G401.6 (cell line): Measurements from ENCODE around the gene ATXN7L2.
"Not testable (repeated sequence)": the region's sequence is repeated elsewhere in the genome, so short reads cannot be mapped to it uniquely, and the experiment has no call there.

ENCODE experiments used
- FAIRE-seq: peaks from 2 replicates; lab custom pipeline; 2012; peaks lifted over from hg19 to GRCh38; lab: Jason Lieb, UNC

The ATXN7L2 gene

GRCh38 chr1:109483672-109484518, at the start of gene ATXN7L2:
Gene ATXN7L2 (plus strand): TSS chr1:109483905. CDS start chr1:109483954, 49 bp downstream.
- no peak for FAIRE-seq

- no peak for FAIRE-seq
Observed at GRCh38 chr1:109434484-109434883, 49.2 kb upstream of the ATXN7L2 start.

GRCh38 chr1:109438798-109439297, 44.9 kb upstream of the ATXN7L2 start:
- FAIRE-seq, result no peak

GRCh38 chr1:109441069-109441468, 42.6 kb upstream of the ATXN7L2 start:
- FAIRE-seq, result no peak

- no peak for FAIRE-seq
Observed at GRCh38 chr1:109443476-109443875, 40.2 kb upstream of the ATXN7L2 start.

GRCh38 chr1:109444346-109444745, 39.4 kb upstream of the ATXN7L2 start:
- FAIRE-seq, result no peak

- FAIRE-seq, result not testable (repeated sequence)
Observed at GRCh38 chr1:109445949-109446695, 37.6 kb upstream of the ATXN7L2 start.

GRCh38 chr1:109447524-109447923, 36.2 kb upstream of the ATXN7L2 start:
- no peak for FAIRE-seq

GRCh38 chr1:109454497-109455133, 29.1 kb upstream of the ATXN7L2 start:
- no peak for FAIRE-seq

GRCh38 chr1:109457819-109458218, 25.9 kb upstream of the ATXN7L2 start:
- FAIRE-seq, result no peak

GRCh38 chr1:109466125-109466451, 17.6 kb upstream of the ATXN7L2 start:
- no peak for FAIRE-seq

GRCh38 chr1:109466452-109467300, 17.0 kb upstream of the ATXN7L2 start, which contains the start of gene SYPL2:
Gene SYPL2 (plus strand): TSS chr1:109466546. CDS start chr1:109466844, 298 bp downstream.
- FAIRE-seq, result no peak

- FAIRE-seq, result no peak
Observed at GRCh38 chr1:109467301-109467777, 16.4 kb upstream of the ATXN7L2 start.

GRCh38 chr1:109468061-109468460, 15.6 kb upstream of the ATXN7L2 start:
- FAIRE-seq, result no peak

GRCh38 chr1:109468903-109469302, 14.8 kb upstream of the ATXN7L2 start:
- no peak for FAIRE-seq

- no peak for FAIRE-seq
Observed at GRCh38 chr1:109470245-109470644, 13.5 kb upstream of the ATXN7L2 start.

GRCh38 chr1:109472779-109473178, 10.9 kb upstream of the ATXN7L2 start:
- no peak for FAIRE-seq

- not testable (repeated sequence) for FAIRE-seq
Observed at GRCh38 chr1:109473284-109474057, 10.2 kb upstream of the ATXN7L2 start.

GRCh38 chr1:109474697-109475096, 9.0 kb upstream of the ATXN7L2 start:
- no peak for FAIRE-seq

- FAIRE-seq, result no peak
Observed at GRCh38 chr1:109475261-109475660, 8.4 kb upstream of the ATXN7L2 start.

- FAIRE-seq, result no peak
Observed at GRCh38 chr1:109476825-109477224, 6.9 kb upstream of the ATXN7L2 start.
